Heart left ventricle (tissue), 16 donors: ENCODE results near the gene SLIT3. TPM values are rescaled to one million over a fixed set of nuclear protein-coding genes. Genes with fewer than 3 reads are reported as not detected.
A peak's percentile ranks its signal among the peaks of the same experiment; 100 is the strongest.

Experiments used
- ATAC-seq, 4 donors: fragments of 200-7000 bp; cut with Tn5 transposase; one replicate each; pipeline ENCODE4 v1.9.1; 2020 to 2022; ENCODE audit warnings: moderate library complexity in 4 of 4, mild to moderate bottlenecking in 3 of 4, moderate number of reproducible peaks in 1 of 4
- DNase-seq, 5 donors: peaks; one replicate each; pipeline ENCODE4 v3.0.0-alpha.2; 2020
- H3K27ac ChIP-seq, 12 donors: fragments of 200-600 bp; sonication (generic) in 4 of 12; one replicate each; pipeline versions ENCODE4 v1.5.0 to v1.8.0; 2016 to 2022; ENCODE audit warnings: mild to moderate bottlenecking in 2 of 12
- H3K27me3 ChIP-seq, 9 donors: fragments of 200-600 bp; sonication (generic) in 2 of 9; one replicate each; pipeline versions ENCODE4 v1.5.1 to v1.8.0; 2016 to 2022; ENCODE audit warnings: mild to moderate bottlenecking in 3 of 9
- H3K36me3 ChIP-seq, 9 donors: fragments of 200-600 bp; sonication (generic) in 2 of 9; one replicate each; pipeline versions ENCODE4 v1.5.0 to v1.8.0; 2018 to 2022; ENCODE audit warnings: mild to moderate bottlenecking in 2 of 9
- H3K4me1 ChIP-seq, 12 donors: fragments of 200-600 bp; sonication (generic) in 4 of 12; one replicate each; pipeline versions ENCODE4 v1.5.0 to v1.8.0; 2016 to 2022; ENCODE audit warnings: mild to moderate bottlenecking in 3 of 12
- H3K4me3 ChIP-seq, 12 donors: fragments of 200-600 bp; sonication (generic) in 4 of 12; one replicate each; pipeline versions ENCODE4 v1.5.0 to v1.8.0; 2017 to 2022; ENCODE audit warnings: mild to moderate bottlenecking in 9 of 12, moderate library complexity in 4 of 12
- H3K9me3 ChIP-seq, 12 donors: fragments of 200-600 bp; sonication (generic) in 4 of 12; one replicate each; pipeline versions ENCODE4 v1.5.0 to v1.8.0; 2016 to 2022; ENCODE audit warnings: mild to moderate bottlenecking in 1 of 12
- CTCF ChIP-seq, 12 donors: fragments of 200-600 bp; sonication (generic) in 4 of 12; IDR thresholded peaks; one replicate each; pipeline versions ENCODE4 v1.5.0 to v1.8.0; 2018 to 2022; ENCODE audit warnings: antibody characterized with exemption in 12 of 12, mild to moderate bottlenecking in 5 of 12
- POLR2A ChIP-seq, 2 donors: fragments of 450-650 bp; IDR thresholded peaks; one replicate each; pipeline ENCODE4 v1.6.1; 2017; ENCODE audit warnings: antibody characterized with exemption in 2 of 2, mild to moderate bottlenecking in 2 of 2, moderate library complexity in 2 of 2
- WGBS, 4 donors: extraction: QIAGEN DNeasy Blood & Tissue Kit in 2 of 4; methylation state at CpG; one replicate each; pipeline versions ENCODE4 v1.1.5 to v1.1.7; 2013 to 2018; 5-methylcytosine and 5-hydroxymethylcytosine counted together
- intact Hi-C, 10 donors: fragments of 100-400 bp; cut with DNase I; formaldehyde crosslinking; loops; one replicate each; pipeline versions ENCODE4 v1.11.1 to v1.14.2; 2022
- polyA plus RNA-seq, 2 donors: library from polyadenylated mRNA; stranded (reverse); fragments of 200-250 nt; gene quantifications; one replicate each; pipeline ENCODE4 v1.2.3, GENCODE V29; 2013
- total RNA-seq, 9 donors: library from RNA; depleted of rRNA in 2 of 9; stranded (reverse); fragments of >200 nt in 2 of 9; fragmentation: NEBNext Ultra II Directional in 3 of 9; extraction: Animal tissue kit (Norgen Biotek cat#: 25700) in 3 of 9; gene quantifications; one replicate each; pipeline versions ENCODE4 v1.1.0 to v1.2.4, GENCODE V29; 2016 to 2023
- donor health status: ischemic (EF 13 %, LVEDD 7.1; RV severe dilation, severe dysfunction).
- donor health status: healthy with polysubstance abuse.
- donor health status: DM: no; HTN: yes; CAD: no.
- donor health status: DM: no; HTN: no; CAD: no.
- donor health status: ischemic (EF 25% LVEDD 6.9; RV normal size, moderate dysfunction).
- donor health status: ischemic (EF 25% LVEDD 5.7; RV mildly dilated, moderate dysfunction).
- donor health status: healthy.
- donor health status: DM: yes; HTN: yes; CAD: no.
- donor health status: ischemic (EF 35%, LVEDD 5.7; RV mildly dilated, moderate dysfunction).
- donor health status: nonischemic (EF 11% LVEDD 7.7; RV severe dilation, severe dysfunction).
- donor health status: DM: yes; HTN: yes; CAD: no.
- donor health status: PGD.
- donor health status: ischemic (EF 29% LVEDD 5.4; RV normal size, mild dysfunction).
- donor health status: nonischemic (EF 23%, LVEDD 6.1; RV moderate dilation, normal function).

Gene SLIT3
- total and polyA plus RNA-seq, 11 donors = 2.3 to 40.3 (median 14.4) TPM

- Histone ChIP-seq H3K4me1 (peaks cover 0 to 2% (median 0%) of the 10 kb centered on the region in 12 donors), H3K27ac (no peak overlapping the region), H3K9me3 (no peaks in the 10 kb centered on the region), H3K36me3 (no peaks in the 10 kb centered on the region), H3K27me3 (no peaks in the 10 kb centered on the region), H3K4me3 (no peak overlapping the region)
- WGBS, 4 donors = 44 to 54% (median 50%) methylated on average over 3 of the region's 3 CpGs
- intact Hi-C loops = loop anchor here in 1 of 10 donors (5.0 kb wide), 1 partner anchor 53 kb away; no protein-coding TSS in a partner anchor
- DNase-seq (no peak), ATAC-seq (peak; percentile 40 to 80 (median 66))
- TF ChIP-seq POLR2A (IDR thresholded peaks at IDR 0.05) (no peak), CTCF (IDR thresholded peaks at IDR 0.05) (no peak)
Measured at GRCh38 chr5:169185626-169186025, 115.3 kb downstream of the SLIT3 start.

- no peaks in the 10 kb centered on the region for H3K9me3 ChIP-seq
- H3K36me3 ChIP-seq = no peaks in the 10 kb centered on the region
- DNase-seq (no peak), ATAC-seq (no peak)
- H3K4me1 ChIP-seq = no peaks in the 10 kb centered on the region
- no peak for TF ChIP-seq CTCF (IDR thresholded peaks at IDR 0.05)
- no peak for TF ChIP-seq POLR2A (IDR thresholded peaks at IDR 0.05)
- H3K27me3 ChIP-seq = no peaks in the 10 kb centered on the region
- H3K27ac ChIP-seq = no peak overlapping the region
- H3K4me3 ChIP-seq = no peak overlapping the region
- intact Hi-C loops = no loop called here
Measured at GRCh38 chr5:169183576-169183975, 117.4 kb downstream of the SLIT3 start.

DNA sequence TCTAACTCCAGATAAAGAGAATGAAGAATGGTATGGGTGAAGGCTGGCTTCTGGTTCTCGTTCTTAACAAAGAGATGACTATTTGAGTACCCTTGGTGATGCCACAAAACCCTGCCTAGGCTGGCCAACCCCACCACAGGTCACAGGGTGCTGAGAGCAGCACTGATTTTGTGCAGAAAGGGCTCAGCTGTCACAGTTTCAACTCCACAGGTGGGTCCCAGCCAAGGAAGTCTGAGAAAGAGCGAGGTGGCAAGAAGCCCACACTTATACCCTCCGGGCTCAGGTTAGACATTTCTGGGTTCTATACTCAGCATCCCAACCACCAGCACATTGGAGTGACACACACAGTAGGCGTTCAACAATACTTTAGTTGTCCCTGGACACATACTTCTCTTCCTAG is 118.1 kb downstream of the SLIT3 start:
- WGBS, 4 donors = 84 to 89% (median 88%) methylated on average over 4 of the region's 4 CpGs
- no peaks in the 10 kb centered on the region for H3K27me3 ChIP-seq
- H3K4me1 ChIP-seq = no peaks in the 10 kb centered on the region
- H3K27ac ChIP-seq = no peak overlapping the region
- DNase-seq = no peak
- intact Hi-C loops = no loop called here
- no peak for ATAC-seq
- H3K36me3 ChIP-seq = no peaks in the 10 kb centered on the region
- TF ChIP-seq POLR2A (IDR thresholded peaks at IDR 0.05) = no peak
- no peak for TF ChIP-seq CTCF (IDR thresholded peaks at IDR 0.05)
- no peaks in the 10 kb centered on the region for H3K9me3 ChIP-seq
- no peak overlapping the region for H3K4me3 ChIP-seq

DNA sequence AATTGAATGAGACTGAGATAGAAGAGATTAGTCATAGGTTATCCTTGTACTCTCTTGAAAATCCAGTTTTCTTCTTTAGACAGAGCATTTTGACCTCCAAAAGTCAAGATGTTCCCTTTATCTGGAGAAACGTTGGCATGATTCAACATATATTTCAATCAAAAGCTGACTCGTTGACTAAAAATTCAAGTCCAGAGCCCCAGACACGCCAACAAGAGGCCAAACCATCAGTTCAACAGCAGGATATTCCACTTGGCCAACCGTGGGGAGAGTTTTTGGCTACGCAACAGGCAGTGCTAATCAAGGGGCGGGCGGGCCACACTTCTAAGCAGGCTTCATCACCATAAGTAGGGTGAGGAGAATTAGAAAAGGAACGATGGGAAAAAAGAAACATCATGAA is 119.1 kb downstream of the SLIT3 start:
- WGBS, 4 donors = 66 to 71% (median 68%) methylated on average over 7 to 8 of the region's 8 CpGs
- H3K9me3 ChIP-seq = no peaks in the 10 kb centered on the region
- intact Hi-C loops = no loop called here
- no peak overlapping the region for H3K4me3 ChIP-seq
- ATAC-seq = no peak
- TF ChIP-seq POLR2A (IDR thresholded peaks at IDR 0.05) = no peak
- no peak for TF ChIP-seq CTCF (IDR thresholded peaks at IDR 0.05)
- H3K36me3 ChIP-seq = no peaks in the 10 kb centered on the region
- no peak overlapping the region for H3K27ac ChIP-seq
- H3K4me1 ChIP-seq = no peaks in the 10 kb centered on the region
- no peak for DNase-seq
- H3K27me3 ChIP-seq = no peaks in the 10 kb centered on the region
